WERI-Rb-1 (cell line): Measurements from ENCODE around the gene ST3GAL4.

Experiments used
- DNase-seq: peaks from one replicate; pipeline ENCODE4 v3.0.0-alpha.2; 2020
- H3K27ac ChIP-seq: fragments of 250-450 bp; sonication (Bioruptor Pico); 2 replicates; pipeline ENCODE4 v1.5.1; 2020; ENCODE audit warnings: mild to moderate bottlenecking, moderate library complexity
- H3K27me3 ChIP-seq: fragments of 250-450 bp; sonication (Bioruptor Pico); 2 replicates; pipeline ENCODE4 v1.5.1; 2021; ENCODE audit warnings: mild to moderate bottlenecking, low read depth, moderate library complexity; ENCODE audit not compliant: insufficient read depth, severe bottlenecking
- H3K36me3 ChIP-seq: fragments of 250-450 bp; sonication (Bioruptor Pico); 2 replicates; pipeline ENCODE4 v1.5.1; 2020; ENCODE audit warnings: mild to moderate bottlenecking, moderate library complexity
- H3K4me3 ChIP-seq: 2 replicates; pipeline ENCODE4 v1.5.1; 2011; ENCODE audit warnings: low read depth, mild to moderate bottlenecking, control low read depth, low read length
- H3K9me3 ChIP-seq: fragments of 250-450 bp; sonication (Bioruptor Pico); 2 replicates; pipeline ENCODE4 v1.5.1; 2021; ENCODE audit warnings: mild to moderate bottlenecking, moderate library complexity; ENCODE audit not compliant: severe bottlenecking
- CTCF ChIP-seq: IDR thresholded peaks from 2 replicates; pipeline ENCODE4 v1.5.1; 2011; ENCODE audit warnings: low read depth, mild to moderate bottlenecking, control low read depth, inconsistent platforms, low read length

Gene ST3GAL4

GRCh38 chr11:126336671-126337101 lies 18.8 kb upstream of the ST3GAL4 start:
- Histone ChIP-seq H3K27me3 (no peaks in the 10 kb centered on the region), H3K9me3 (no peaks in the 10 kb centered on the region), H3K27ac (no peak overlapping the region), H3K4me3 (no peak overlapping the region), H3K36me3 (peaks cover 3% of the 10 kb centered on the region; the same call in 1 of the 2 replicates)
- DNase-seq = no peak
- no peak for TF ChIP-seq CTCF

GRCh38 chr11:126337126-126337473 lies 18.4 kb upstream of the ST3GAL4 start:
- peaks cover 3% of the 10 kb centered on the region; the same call in 1 of the 2 replicates for H3K36me3 ChIP-seq
- H3K27ac ChIP-seq = no peak overlapping the region
- no peak overlapping the region for H3K4me3 ChIP-seq
- H3K27me3 ChIP-seq = no peaks in the 10 kb centered on the region
- DNase-seq = no peak
- H3K9me3 ChIP-seq = no peaks in the 10 kb centered on the region
- TF ChIP-seq CTCF = no peak

- no peak for TF ChIP-seq CTCF
- Histone ChIP-seq H3K4me3 (no peak overlapping the region), H3K9me3 (no peaks in the 10 kb centered on the region), H3K36me3 (no peaks in the 10 kb centered on the region; the same call in 1 of the 2 replicates), H3K27ac (peak overlapping the region; percentile 34), H3K27me3 (no peaks in the 10 kb centered on the region)
- no peak for DNase-seq
Observed at GRCh38 chr11:126337474-126338241, 17.8 kb upstream of the ST3GAL4 start.

GRCh38 chr11:126338346-126339055 lies 17.0 kb upstream of the ST3GAL4 start:
- Histone ChIP-seq H3K9me3 (no peaks in the 10 kb centered on the region), H3K4me3 (no peak overlapping the region), H3K27me3 (no peaks in the 10 kb centered on the region), H3K27ac (peak overlapping the region; percentile 34), H3K36me3 (no peaks in the 10 kb centered on the region; the same call in 1 of the 2 replicates)
- no peak for TF ChIP-seq CTCF
- peak; percentile 70 for DNase-seq

GRCh38 chr11:126339073-126339862 lies 16.2 kb upstream of the ST3GAL4 start:
- Histone ChIP-seq H3K27ac (peak overlapping the region; percentile 34; the same call in 1 of the 2 replicates), H3K9me3 (no peaks in the 10 kb centered on the region), H3K36me3 (no peaks in the 10 kb centered on the region; the same call in 1 of the 2 replicates), H3K4me3 (no peak overlapping the region), H3K27me3 (no peaks in the 10 kb centered on the region)
- no peak for DNase-seq
- no peak for TF ChIP-seq CTCF
